ENCODE measurements around the gene INSYN1.
A peak's percentile ranks its signal among the peaks of the same experiment; 100 is the strongest.

Gene INSYN1

GRCh38 chr15:73717802-73718201, 35.3 kb downstream of the INSYN1 start:
- TF ChIP-seq, protein P1, sequence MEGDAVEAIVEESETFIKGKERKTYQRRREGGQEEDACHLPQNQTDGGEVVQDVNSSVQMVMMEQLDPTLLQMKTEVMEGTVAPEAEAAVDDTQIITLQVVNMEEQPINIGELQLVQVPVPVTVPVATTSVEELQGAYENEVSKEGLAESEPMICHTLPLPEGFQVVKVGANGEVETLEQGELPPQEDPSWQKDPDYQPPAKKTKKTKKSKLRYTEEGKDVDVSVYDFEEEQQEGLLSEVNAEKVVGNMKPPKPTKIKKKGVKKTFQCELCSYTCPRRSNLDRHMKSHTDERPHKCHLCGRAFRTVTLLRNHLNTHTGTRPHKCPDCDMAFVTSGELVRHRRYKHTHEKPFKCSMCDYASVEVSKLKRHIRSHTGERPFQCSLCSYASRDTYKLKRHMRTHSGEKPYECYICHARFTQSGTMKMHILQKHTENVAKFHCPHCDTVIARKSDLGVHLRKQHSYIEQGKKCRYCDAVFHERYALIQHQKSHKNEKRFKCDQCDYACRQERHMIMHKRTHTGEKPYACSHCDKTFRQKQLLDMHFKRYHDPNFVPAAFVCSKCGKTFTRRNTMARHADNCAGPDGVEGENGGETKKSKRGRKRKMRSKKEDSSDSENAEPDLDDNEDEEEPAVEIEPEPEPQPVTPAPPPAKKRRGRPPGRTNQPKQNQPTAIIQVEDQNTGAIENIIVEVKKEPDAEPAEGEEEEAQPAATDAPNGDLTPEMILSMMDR (IDR thresholded peaks at IDR 0.05; ENCODE audit: low read depth, low read length), result peak; percentile 15
- DNase-seq (ENCODE audit: low read depth in 2 of 2), result no peak

GRCh38 chr15:73717206-73717605, 35.9 kb downstream of the INSYN1 start:
- TF ChIP-seq, protein P1 (IDR thresholded peaks at IDR 0.05; ENCODE audit: low read depth, low read length), result no peak
- DNase-seq (ENCODE audit: low read depth in 2 of 2), result no peak
- H3K4me3 ChIP-seq (replicated peaks in 1 of 2; ENCODE audit: low read depth in 2 of 2, low read length in 2 of 2), result no peak overlapping the region

More at GRCh38 chr15:73717802-73718201, 35.3 kb downstream of the INSYN1 start:
- H3K4me3 ChIP-seq (replicated peaks in 1 of 2; ENCODE audit: low read depth in 2 of 2, low read length in 2 of 2), result no peak overlapping the region

GRCh38 chr15:73716417-73716816, 36.7 kb downstream of the INSYN1 start:
- H3K4me3 ChIP-seq (replicated peaks in 1 of 2; ENCODE audit: low read depth in 2 of 2, low read length in 2 of 2), result no peak overlapping the region
- TF ChIP-seq, protein P1 (IDR thresholded peaks at IDR 0.05; ENCODE audit: low read depth, low read length), result no peak
- DNase-seq (ENCODE audit: low read depth in 2 of 2), result no peak

GRCh38 chr15:73715417-73715816, 37.7 kb downstream of the INSYN1 start:
- TF ChIP-seq, protein P1 (IDR thresholded peaks at IDR 0.05; ENCODE audit: low read depth, low read length), result no peak
- no peak for DNase-seq (ENCODE audit: low read depth in 2 of 2)
- no peak overlapping the region for H3K4me3 ChIP-seq (replicated peaks in 1 of 2; ENCODE audit: low read depth in 2 of 2, low read length in 2 of 2)

GRCh38 chr15:73714695-73715301, 38.4 kb downstream of the INSYN1 start:
- no peak overlapping the region for H3K4me3 ChIP-seq (replicated peaks in 1 of 2; ENCODE audit: low read depth in 2 of 2, low read length in 2 of 2)
- TF ChIP-seq, protein P1 (IDR thresholded peaks at IDR 0.05; ENCODE audit: low read depth, low read length), result no peak
- no peak for DNase-seq (ENCODE audit: low read depth in 2 of 2)

- no peak overlapping the region for H3K4me3 ChIP-seq (replicated peaks in 1 of 2; ENCODE audit: low read depth in 2 of 2, low read length in 2 of 2)
- DNase-seq (ENCODE audit: low read depth in 2 of 2), result no peak
- TF ChIP-seq, protein P1 (IDR thresholded peaks at IDR 0.05; ENCODE audit: low read depth, low read length), result no peak
Observed at GRCh38 chr15:73712107-73712506, 41.0 kb downstream of the INSYN1 start.

GRCh38 chr15:73711526-73711925, 41.6 kb downstream of the INSYN1 start:
- TF ChIP-seq, protein P1 (IDR thresholded peaks at IDR 0.05; ENCODE audit: low read depth, low read length), result no peak
- H3K4me3 ChIP-seq (replicated peaks in 1 of 2; ENCODE audit: low read depth in 2 of 2, low read length in 2 of 2), result no peak overlapping the region
- no peak for DNase-seq (ENCODE audit: low read depth in 2 of 2)

Measured in cardiac fibroblast (primary cell).